T-helper 2 cell treated with Interferon-gamma antibody and Interleukin-4, amounts not matched to agents 5 μg/mL and 100 μg/mL, for 36 hours (primary cell): Measurements from ENCODE around the gene GSTO1.

Experiments
- DNase-seq: peaks from one replicate; pipeline ENCODE4 v3.0.0; 2021; ENCODE audit warnings: low spot score
- H3K27ac Mint-ChIP-seq: one replicate; pipeline ENCODE4 v1.8.0; 2021; ENCODE audit warnings: mild to moderate bottlenecking, mixed read lengths
- H3K27me3 Mint-ChIP-seq: one replicate; pipeline ENCODE4 v1.8.0; 2021; ENCODE audit warnings: low read depth, mixed read lengths
- H3K36me3 Mint-ChIP-seq: one replicate; pipeline ENCODE4 v1.8.0; 2021; ENCODE audit warnings: low read depth, mixed read lengths
- H3K4me1 Mint-ChIP-seq: one replicate; pipeline ENCODE4 v1.8.0; 2021; ENCODE audit warnings: low read depth, mixed read lengths
- H3K4me3 Mint-ChIP-seq: one replicate; pipeline ENCODE4 v1.8.0; 2022; ENCODE audit warnings: mild to moderate bottlenecking, moderate library complexity, mixed read lengths
- H3K9me3 Mint-ChIP-seq: one replicate; pipeline ENCODE4 v1.8.0; 2021; ENCODE audit warnings: mixed read lengths

GSTO1 gene

GRCh38 chr10:104256335-104256961, 1.8 kb downstream of the GSTO1 start:
- H3K27ac Mint-ChIP-seq: peak overlapping the region; percentile 43
- no peaks in the 10 kb centered on the region for H3K27me3 Mint-ChIP-seq
- peaks cover 56% of the 10 kb centered on the region for H3K36me3 Mint-ChIP-seq
- DNase-seq: no peak
- no peaks in the 10 kb centered on the region for H3K9me3 Mint-ChIP-seq
- peaks cover 60% of the 10 kb centered on the region for H3K4me1 Mint-ChIP-seq
- H3K4me3 Mint-ChIP-seq: peak overlapping the region; percentile 98

DNA sequence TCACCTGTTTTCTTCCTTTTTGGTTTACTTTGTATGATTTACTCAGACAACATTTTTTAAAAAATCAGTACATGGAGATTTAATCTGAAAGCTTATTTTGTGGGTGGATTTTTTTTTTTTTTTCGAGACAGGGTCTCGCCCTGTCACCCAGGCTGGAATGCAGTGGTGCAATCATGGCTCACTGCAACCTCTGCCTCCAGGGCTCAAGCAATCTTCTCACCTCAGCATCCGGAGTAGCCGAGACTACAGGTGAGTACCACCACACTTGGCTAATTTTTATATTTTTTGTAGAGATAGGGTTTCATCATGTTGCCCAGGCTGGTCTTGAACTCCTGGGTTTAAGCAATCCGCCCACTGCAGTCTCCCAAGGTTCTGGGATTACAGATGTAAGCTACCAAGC, 2.5 kb downstream of the GSTO1 start:
- H3K4me1 Mint-ChIP-seq: peaks cover 65% of the 10 kb centered on the region
- H3K27me3 Mint-ChIP-seq: no peaks in the 10 kb centered on the region
- H3K27ac Mint-ChIP-seq: no peak overlapping the region
- peaks cover 64% of the 10 kb centered on the region for H3K36me3 Mint-ChIP-seq
- H3K9me3 Mint-ChIP-seq: no peaks in the 10 kb centered on the region
- H3K4me3 Mint-ChIP-seq: peak overlapping the region; percentile 98
- no peak for DNase-seq

DNA sequence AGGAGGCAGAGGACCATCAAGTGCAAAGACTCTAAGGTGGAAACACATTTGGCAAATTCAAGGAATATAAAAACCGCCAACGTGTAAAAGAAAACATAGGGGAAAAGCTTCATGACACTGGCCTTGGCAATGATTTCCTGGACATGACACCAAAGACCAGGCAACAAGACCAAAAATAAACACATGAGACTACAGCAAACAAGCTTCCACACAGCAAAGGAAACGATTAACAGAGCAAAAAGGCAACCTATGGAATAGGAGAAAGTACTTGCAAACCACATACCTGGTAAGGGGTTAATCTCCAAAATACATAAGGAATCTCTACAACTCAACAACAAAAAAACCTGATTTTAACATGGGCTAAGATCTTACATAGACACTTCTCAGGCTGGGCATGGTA, 3.5 kb downstream of the GSTO1 start:
- Mint-ChIP-seq H3K4me1 (peaks cover 64% of the 10 kb centered on the region), H3K4me3 (no peak overlapping the region), H3K36me3 (peaks cover 66% of the 10 kb centered on the region), H3K27ac (peak overlapping the region; percentile 21), H3K9me3 (no peaks in the 10 kb centered on the region), H3K27me3 (no peaks in the 10 kb centered on the region)
- no peak for DNase-seq

GRCh38 chr10:104259456-104259855, 4.8 kb downstream of the GSTO1 start:
- H3K4me3 Mint-ChIP-seq: no peak overlapping the region
- no peaks in the 10 kb centered on the region for H3K9me3 Mint-ChIP-seq

DNA sequence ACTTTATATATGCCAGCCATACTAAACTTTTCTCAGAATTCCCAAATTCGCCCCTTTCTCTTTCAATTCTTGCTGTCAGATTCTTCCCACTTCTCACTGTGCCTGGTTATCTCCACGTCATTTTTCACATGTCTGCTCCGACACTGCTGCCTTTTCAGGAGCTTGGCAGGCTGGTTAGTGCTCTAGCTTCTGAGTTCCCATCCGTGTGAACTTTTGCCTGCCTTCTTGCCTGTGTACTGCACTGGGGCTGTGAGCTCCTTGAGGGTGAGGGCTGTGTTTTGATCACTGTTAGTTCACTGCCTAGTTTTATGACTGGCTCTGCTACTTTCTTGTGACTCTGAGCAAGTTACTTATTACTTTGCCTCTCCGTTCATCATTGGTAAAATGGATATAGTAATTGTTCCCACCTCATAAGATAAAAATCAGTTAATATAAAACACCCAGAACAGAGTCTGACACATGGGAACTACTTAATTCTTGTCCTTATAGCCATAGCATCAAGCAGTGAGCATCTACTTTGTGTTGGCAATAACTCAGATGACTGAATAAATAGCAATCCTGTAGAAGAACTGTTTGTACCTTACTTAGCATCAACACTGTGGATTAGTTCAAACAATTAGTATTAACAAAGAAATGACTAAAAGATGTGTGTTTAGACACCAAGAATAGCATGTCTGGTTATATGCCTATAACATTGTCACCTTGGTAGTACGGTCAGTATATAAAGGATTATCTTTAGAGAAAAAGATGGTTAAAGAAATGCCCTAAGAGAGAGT, 5.5 kb downstream of the GSTO1 start:
- peak overlapping the region; percentile 66 for H3K27ac Mint-ChIP-seq
- H3K4me1 Mint-ChIP-seq: peaks cover 63% of the 10 kb centered on the region
- H3K4me3 Mint-ChIP-seq: peak overlapping the region; percentile 21
- H3K27me3 Mint-ChIP-seq: no peaks in the 10 kb centered on the region
- no peaks in the 10 kb centered on the region for H3K9me3 Mint-ChIP-seq
- H3K36me3 Mint-ChIP-seq: peaks cover 70% of the 10 kb centered on the region
- DNase-seq: no peak

More at GRCh38 chr10:104259456-104259855, 4.8 kb downstream of the GSTO1 start:
- peak overlapping the region; percentile 12 for H3K27ac Mint-ChIP-seq
- no peaks in the 10 kb centered on the region for H3K27me3 Mint-ChIP-seq
- H3K4me1 Mint-ChIP-seq: peaks cover 61% of the 10 kb centered on the region
- peaks cover 68% of the 10 kb centered on the region for H3K36me3 Mint-ChIP-seq
- DNase-seq: no peak

- DNase-seq: peak; percentile 18
- H3K9me3 Mint-ChIP-seq: no peaks in the 10 kb centered on the region
- peaks cover 64% of the 10 kb centered on the region for H3K4me1 Mint-ChIP-seq
- peak overlapping the region; percentile 66 for H3K27ac Mint-ChIP-seq
- no peaks in the 10 kb centered on the region for H3K27me3 Mint-ChIP-seq
- H3K4me3 Mint-ChIP-seq: peak overlapping the region; percentile 21
- peaks cover 72% of the 10 kb centered on the region for H3K36me3 Mint-ChIP-seq
These were observed 6.1 kb downstream of the GSTO1 start for GRCh38 chr10:104260775-104261115.

GRCh38 chr10:104262055-104262454, 7.4 kb downstream of the GSTO1 start:
- no peaks in the 10 kb centered on the region for H3K9me3 Mint-ChIP-seq
- H3K36me3 Mint-ChIP-seq: peaks cover 76% of the 10 kb centered on the region
- no peak overlapping the region for H3K27ac Mint-ChIP-seq
- H3K27me3 Mint-ChIP-seq: no peaks in the 10 kb centered on the region
- peaks cover 59% of the 10 kb centered on the region for H3K4me1 Mint-ChIP-seq
- H3K4me3 Mint-ChIP-seq: no peak overlapping the region
- DNase-seq: no peak

- Mint-ChIP-seq H3K27ac (no peak overlapping the region), H3K9me3 (no peaks in the 10 kb centered on the region), H3K4me3 (no peak overlapping the region), H3K36me3 (peaks cover 70% of the 10 kb centered on the region), H3K27me3 (no peaks in the 10 kb centered on the region), H3K4me1 (peaks cover 55% of the 10 kb centered on the region)
- no peak for DNase-seq
These were observed 10.1 kb downstream of the GSTO1 start for GRCh38 chr10:104264783-104265182.

GRCh38 chr10:104267721-104268404, 13.2 kb downstream of the GSTO1 start:
- peak overlapping the region; percentile 93 for H3K4me3 Mint-ChIP-seq
- peak; percentile 19 for DNase-seq
- peaks cover 42% of the 10 kb centered on the region for H3K36me3 Mint-ChIP-seq
- H3K27ac Mint-ChIP-seq: peak overlapping the region; percentile 91
- H3K27me3 Mint-ChIP-seq: no peaks in the 10 kb centered on the region
- H3K9me3 Mint-ChIP-seq: no peaks in the 10 kb centered on the region
- peaks cover 33% of the 10 kb centered on the region for H3K4me1 Mint-ChIP-seq

GRCh38 chr10:104268405-104268712, 13.7 kb downstream of the GSTO1 start:
- H3K9me3 Mint-ChIP-seq: no peaks in the 10 kb centered on the region
- no peaks in the 10 kb centered on the region for H3K27me3 Mint-ChIP-seq
- no peak for DNase-seq
- peak overlapping the region; percentile 93 for H3K4me3 Mint-ChIP-seq
- peaks cover 33% of the 10 kb centered on the region for H3K4me1 Mint-ChIP-seq
- H3K27ac Mint-ChIP-seq: peak overlapping the region; percentile 91
- peaks cover 42% of the 10 kb centered on the region for H3K36me3 Mint-ChIP-seq

DNA sequence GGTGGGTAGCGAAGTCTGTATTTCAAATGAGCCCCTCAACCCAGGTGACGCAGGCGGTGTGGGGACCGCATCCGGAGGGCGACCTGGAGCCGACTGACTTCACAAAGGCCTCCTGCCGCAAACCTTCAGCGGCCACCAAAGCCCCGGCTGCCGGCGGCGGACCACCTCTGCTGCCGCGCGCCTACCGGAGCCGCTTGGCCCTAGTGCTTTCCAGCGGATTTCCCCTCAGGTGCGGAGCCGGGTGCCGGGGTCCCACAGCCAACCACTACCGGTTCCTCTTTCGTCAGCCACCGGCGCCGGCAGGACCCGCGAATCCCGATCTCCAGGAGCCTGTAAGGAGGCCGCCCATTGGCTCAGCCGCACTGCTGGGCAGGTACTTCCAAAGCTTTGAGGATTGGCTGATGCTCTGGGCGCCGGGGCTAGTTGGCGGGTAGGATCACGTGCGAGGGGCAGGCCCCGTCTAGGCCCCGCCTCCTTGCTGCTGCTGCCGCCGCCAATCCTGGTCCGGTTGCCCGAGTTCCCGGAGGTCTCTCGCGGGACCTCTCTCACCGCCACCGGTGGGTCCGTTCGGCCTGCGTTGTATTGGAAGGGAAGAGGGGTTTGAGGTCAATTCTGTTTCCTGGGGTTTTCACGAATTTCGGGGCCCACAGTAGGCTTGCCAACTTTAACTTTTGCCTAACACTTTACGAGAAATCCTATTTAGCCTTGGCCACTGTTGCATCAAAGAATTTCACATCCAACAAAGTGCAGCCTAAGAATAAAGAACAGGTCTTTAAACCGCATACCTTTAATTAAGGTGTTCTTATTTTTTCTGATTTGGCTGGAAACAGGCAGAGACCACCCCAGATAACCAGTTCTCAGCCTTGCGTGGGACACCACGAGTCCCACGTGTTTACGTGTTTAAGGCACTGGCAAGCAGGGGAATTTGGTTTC, 14.3 kb downstream of the GSTO1 start, which contains the start of gene GSTO2:
TSS of gene GSTO2 (plus strand) at position 472 of the 933 bp plus-strand sequence. CDS start 5,732 bp downstream, outside the sequence.
- peaks cover 39% of the 10 kb centered on the region for H3K36me3 Mint-ChIP-seq
- H3K27me3 Mint-ChIP-seq: no peaks in the 10 kb centered on the region
- peak within 1 kb of the TSS; percentile 91 for H3K27ac Mint-ChIP-seq
- peak; percentile 99 for DNase-seq
- peak within 1 kb of the TSS; percentile 93 for H3K4me3 Mint-ChIP-seq
- H3K9me3 Mint-ChIP-seq: no peaks in the 10 kb centered on the region
- peaks cover 30% of the 10 kb centered on the region for H3K4me1 Mint-ChIP-seq

DNA sequence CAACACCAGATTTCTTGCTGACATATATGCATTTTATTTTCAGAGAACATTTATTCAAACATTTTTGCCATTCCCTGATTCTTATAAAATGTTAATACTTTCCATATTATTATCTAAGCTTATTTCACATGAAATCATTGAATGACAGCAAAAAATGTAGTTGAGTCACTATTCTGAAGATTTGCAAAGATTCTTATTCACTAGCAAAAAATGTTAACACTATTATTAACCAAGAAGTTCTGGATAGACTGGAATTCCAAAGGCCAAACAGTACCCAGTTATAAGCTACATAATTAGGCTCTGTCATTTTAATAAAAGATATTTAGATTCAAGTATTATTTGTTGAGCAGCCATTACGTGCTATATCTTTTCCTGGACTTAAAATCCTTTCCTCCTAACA, 18.6 kb downstream of the GSTO1 start:
- peaks cover 5% of the 10 kb centered on the region for H3K4me1 Mint-ChIP-seq
- H3K9me3 Mint-ChIP-seq: no peaks in the 10 kb centered on the region
- H3K36me3 Mint-ChIP-seq: peaks cover 6% of the 10 kb centered on the region
- H3K4me3 Mint-ChIP-seq: no peak overlapping the region
- peaks cover 14% of the 10 kb centered on the region for H3K27me3 Mint-ChIP-seq
- DNase-seq: no peak
- no peak overlapping the region for H3K27ac Mint-ChIP-seq

DNA sequence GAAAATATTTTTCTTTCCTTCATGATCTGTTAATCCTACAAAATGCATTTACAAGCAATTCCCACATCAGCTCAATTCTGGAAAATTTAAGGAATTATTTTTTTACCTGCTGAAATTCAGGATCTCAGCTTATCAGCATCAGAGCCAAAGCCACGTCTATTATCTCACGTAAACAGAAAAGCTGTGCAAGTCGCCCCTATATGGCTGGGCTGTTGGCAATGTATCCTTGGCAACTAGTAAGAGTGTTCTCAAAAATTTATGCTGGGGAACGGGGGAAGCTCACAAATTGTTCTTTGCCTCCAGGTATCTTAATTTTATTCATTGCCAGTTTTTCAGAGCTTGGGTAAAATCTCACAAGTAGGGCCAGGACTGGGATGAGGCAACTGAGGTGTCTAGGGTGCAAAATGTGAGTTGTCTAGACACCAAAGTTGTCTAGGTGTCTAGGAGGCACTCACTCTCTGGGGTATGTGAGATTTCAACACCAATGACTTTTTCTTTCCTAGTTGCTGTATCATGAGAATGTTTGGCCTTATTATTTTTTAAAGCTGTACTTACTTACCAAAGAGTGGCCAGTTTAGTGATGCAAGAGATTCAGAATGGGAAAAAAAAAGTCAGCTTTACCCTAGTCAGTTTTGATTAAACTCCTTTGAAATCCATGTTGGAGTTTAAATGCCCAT, 19.3 kb downstream of the GSTO1 start:
- no peak for DNase-seq
- H3K4me3 Mint-ChIP-seq: no peak overlapping the region
- no peak overlapping the region for H3K27ac Mint-ChIP-seq
- no peaks in the 10 kb centered on the region for H3K9me3 Mint-ChIP-seq
- H3K27me3 Mint-ChIP-seq: peaks cover 14% of the 10 kb centered on the region
- no peaks in the 10 kb centered on the region for H3K36me3 Mint-ChIP-seq
- H3K4me1 Mint-ChIP-seq: peaks cover 4% of the 10 kb centered on the region
